Retina (tissue), 1 donor: ENCODE measurements around the gene RNU6-7.

ENCODE experiments used
- DNase-seq: peaks from one replicate; pipeline ENCODE4 v3.0.0-alpha.2; 2016

RNU6-7 gene

GRCh38 chr14:32201816-32202490 lies at the start of gene RNU6-7:
Gene RNU6-7, plus strand, starts transcription at chr14:32202045.
- peak; percentile 98 for DNase-seq

- no peak for DNase-seq
Observed at GRCh38 chr14:32166029-32166428, 35.8 kb upstream of the RNU6-7 start.

- DNase-seq = no peak
Observed at GRCh38 chr14:32166924-32167323, 34.9 kb upstream of the RNU6-7 start.

GRCh38 chr14:32167907-32168306 lies 33.9 kb upstream of the RNU6-7 start:
- no peak for DNase-seq

- DNase-seq = no peak
Observed at GRCh38 chr14:32169191-32169590, 32.7 kb upstream of the RNU6-7 start.

- DNase-seq = no peak
Observed at GRCh38 chr14:32171469-32171868, 30.4 kb upstream of the RNU6-7 start.

- no peak for DNase-seq
Observed at GRCh38 chr14:32183151-32184058, 18.4 kb upstream of the RNU6-7 start.

GRCh38 chr14:32185097-32185496 lies 16.7 kb upstream of the RNU6-7 start:
- no peak for DNase-seq

GRCh38 chr14:32186248-32186647 lies 15.6 kb upstream of the RNU6-7 start:
- DNase-seq = no peak

- DNase-seq = no peak
Observed at GRCh38 chr14:32189811-32190210, 12.0 kb upstream of the RNU6-7 start.

GRCh38 chr14:32190673-32191072 lies 11.2 kb upstream of the RNU6-7 start:
- DNase-seq = no peak

GRCh38 chr14:32192712-32193373 lies 9.0 kb upstream of the RNU6-7 start:
- no peak for DNase-seq

- DNase-seq = no peak
Observed at GRCh38 chr14:32193532-32193931, 8.3 kb upstream of the RNU6-7 start.

- DNase-seq = no peak
Observed at GRCh38 chr14:32195636-32196035, 6.2 kb upstream of the RNU6-7 start.

- no peak for DNase-seq
Observed at GRCh38 chr14:32197919-32198318, 3.9 kb upstream of the RNU6-7 start.

GRCh38 chr14:32200368-32201192 lies 1.3 kb upstream of the RNU6-7 start:
- DNase-seq = no peak

- DNase-seq = peak; percentile 98
Observed at GRCh38 chr14:32201193-32201815, 541 bp upstream of the RNU6-7 start.

- no peak for DNase-seq
Observed at GRCh38 chr14:32202491-32202997, 699 bp downstream of the RNU6-7 start.

- DNase-seq = peak; percentile 98
Observed at GRCh38 chr14:32202998-32203882, 1.4 kb downstream of the RNU6-7 start, which contains the start of gene RNU6-8. Gene RNU6-8, minus strand, starts transcription at chr14:32203269.

GRCh38 chr14:32203928-32204357 lies 2.1 kb downstream of the RNU6-7 start:
- no peak for DNase-seq

GRCh38 chr14:32205554-32205953 lies 3.7 kb downstream of the RNU6-7 start:
- DNase-seq = no peak
